Measurements from ENCODE around the gene DRC1. TPM values are rescaled to one million over a fixed set of nuclear protein-coding genes. Genes with fewer than 3 reads are reported as not detected.

DRC1 gene
- total and polyA plus RNA-seq, 2 of the 13 experiments (the other 11 are each of a cell fraction or from before 2014, with no cell fraction given) = 0.07 TPM; not detected in 1

- TF ChIP-seq, protein P1, sequence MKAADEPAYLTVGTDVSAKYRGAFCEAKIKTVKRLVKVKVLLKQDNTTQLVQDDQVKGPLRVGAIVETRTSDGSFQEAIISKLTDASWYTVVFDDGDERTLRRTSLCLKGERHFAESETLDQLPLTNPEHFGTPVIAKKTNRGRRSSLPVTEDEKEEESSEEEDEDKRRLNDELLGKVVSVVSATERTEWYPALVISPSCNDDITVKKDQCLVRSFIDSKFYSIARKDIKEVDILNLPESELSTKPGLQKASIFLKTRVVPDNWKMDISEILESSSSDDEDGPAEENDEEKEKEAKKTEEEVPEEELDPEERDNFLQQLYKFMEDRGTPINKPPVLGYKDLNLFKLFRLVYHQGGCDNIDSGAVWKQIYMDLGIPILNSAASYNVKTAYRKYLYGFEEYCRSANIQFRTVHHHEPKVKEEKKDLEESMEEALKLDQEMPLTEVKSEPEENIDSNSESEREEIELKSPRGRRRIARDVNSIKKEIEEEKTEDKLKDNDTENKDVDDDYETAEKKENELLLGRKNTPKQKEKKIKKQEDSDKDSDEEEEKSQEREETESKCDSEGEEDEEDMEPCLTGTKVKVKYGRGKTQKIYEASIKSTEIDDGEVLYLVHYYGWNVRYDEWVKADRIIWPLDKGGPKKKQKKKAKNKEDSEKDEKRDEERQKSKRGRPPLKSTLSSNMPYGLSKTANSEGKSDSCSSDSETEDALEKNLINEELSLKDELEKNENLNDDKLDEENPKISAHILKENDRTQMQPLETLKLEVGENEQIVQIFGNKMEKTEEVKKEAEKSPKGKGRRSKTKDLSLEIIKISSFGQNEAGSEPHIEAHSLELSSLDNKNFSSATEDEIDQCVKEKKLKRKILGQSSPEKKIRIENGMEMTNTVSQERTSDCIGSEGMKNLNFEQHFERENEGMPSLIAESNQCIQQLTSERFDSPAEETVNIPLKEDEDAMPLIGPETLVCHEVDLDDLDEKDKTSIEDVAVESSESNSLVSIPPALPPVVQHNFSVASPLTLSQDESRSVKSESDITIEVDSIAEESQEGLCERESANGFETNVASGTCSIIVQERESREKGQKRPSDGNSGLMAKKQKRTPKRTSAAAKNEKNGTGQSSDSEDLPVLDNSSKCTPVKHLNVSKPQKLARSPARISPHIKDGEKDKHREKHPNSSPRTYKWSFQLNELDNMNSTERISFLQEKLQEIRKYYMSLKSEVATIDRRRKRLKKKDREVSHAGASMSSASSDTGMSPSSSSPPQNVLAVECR (CRISPR knock-in tag; IDR thresholded peaks at IDR 0.05; ENCODE audit: borderline replicate concordance) = no peak
- no peak for TF ChIP-seq ZNF577 (CRISPR knock-in tag; IDR thresholded peaks at IDR 0.05; ENCODE audit: borderline replicate concordance, low read depth)
- TF ChIP-seq SAFB2 (CRISPR knock-in tag; IDR thresholded peaks at IDR 0.05; ENCODE audit: borderline replicate concordance, low read depth) = no peak
- TF ChIP-seq, protein P2, sequence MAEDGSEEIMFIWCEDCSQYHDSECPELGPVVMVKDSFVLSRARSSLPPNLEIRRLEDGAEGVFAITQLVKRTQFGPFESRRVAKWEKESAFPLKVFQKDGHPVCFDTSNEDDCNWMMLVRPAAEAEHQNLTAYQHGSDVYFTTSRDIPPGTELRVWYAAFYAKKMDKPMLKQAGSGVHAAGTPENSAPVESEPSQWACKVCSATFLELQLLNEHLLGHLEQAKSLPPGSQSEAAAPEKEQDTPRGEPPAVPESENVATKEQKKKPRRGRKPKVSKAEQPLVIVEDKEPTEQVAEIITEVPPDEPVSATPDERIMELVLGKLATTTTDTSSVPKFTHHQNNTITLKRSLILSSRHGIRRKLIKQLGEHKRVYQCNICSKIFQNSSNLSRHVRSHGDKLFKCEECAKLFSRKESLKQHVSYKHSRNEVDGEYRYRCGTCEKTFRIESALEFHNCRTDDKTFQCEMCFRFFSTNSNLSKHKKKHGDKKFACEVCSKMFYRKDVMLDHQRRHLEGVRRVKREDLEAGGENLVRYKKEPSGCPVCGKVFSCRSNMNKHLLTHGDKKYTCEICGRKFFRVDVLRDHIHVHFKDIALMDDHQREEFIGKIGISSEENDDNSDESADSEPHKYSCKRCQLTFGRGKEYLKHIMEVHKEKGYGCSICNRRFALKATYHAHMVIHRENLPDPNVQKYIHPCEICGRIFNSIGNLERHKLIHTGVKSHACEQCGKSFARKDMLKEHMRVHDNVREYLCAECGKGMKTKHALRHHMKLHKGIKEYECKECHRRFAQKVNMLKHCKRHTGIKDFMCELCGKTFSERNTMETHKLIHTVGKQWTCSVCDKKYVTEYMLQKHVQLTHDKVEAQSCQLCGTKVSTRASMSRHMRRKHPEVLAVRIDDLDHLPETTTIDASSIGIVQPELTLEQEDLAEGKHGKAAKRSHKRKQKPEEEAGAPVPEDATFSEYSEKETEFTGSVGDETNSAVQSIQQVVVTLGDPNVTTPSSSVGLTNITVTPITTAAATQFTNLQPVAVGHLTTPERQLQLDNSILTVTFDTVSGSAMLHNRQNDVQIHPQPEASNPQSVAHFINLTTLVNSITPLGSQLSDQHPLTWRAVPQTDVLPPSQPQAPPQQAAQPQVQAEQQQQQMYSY (CRISPR knock-in tag; IDR thresholded peaks at IDR 0.05) = no peak
- TF ChIP-seq MXI1 (IDR thresholded peaks at IDR 0.05; ENCODE audit: borderline replicate concordance, low read depth, low read length) = peak; percentile 48; the same call in 1 of the 3 replicates
- no peak; the same call in 1 of the 2 replicates for TF ChIP-seq ETV5 (CRISPR knock-in tag; IDR thresholded peaks at IDR 0.05; ENCODE audit: borderline replicate concordance)
- TF ChIP-seq EP300 (IDR thresholded peaks at IDR 0.05; ENCODE audit: low read depth in 2 of 2, low read length in 2 of 2) = peak; percentile 49 to 67; a peak in 2 of 4 replicates
- peak; percentile 54; the same call in 1 of the 2 replicates for TF ChIP-seq EP300 (CRISPR knock-in tag; IDR thresholded peaks at IDR 0.05; ENCODE audit: borderline replicate concordance)
- peak; percentile 39 for TF ChIP-seq POLR2AphosphoS5 (IDR thresholded peaks at IDR 0.05; ENCODE audit: low read depth, low read length)
- no peak for TF ChIP-seq PAF1 (CRISPR knock-in tag; IDR thresholded peaks at IDR 0.05)
- no peak for TF ChIP-seq ZNF3 (CRISPR knock-in tag; IDR thresholded peaks at IDR 0.05)
- no peak; the same call in 1 of the 2 replicates for TF ChIP-seq ZNF576 (CRISPR knock-in tag; IDR thresholded peaks at IDR 0.05)
- TF ChIP-seq NR2F6 (IDR thresholded peaks at IDR 0.05) = no peak; the same call in 1 of the 2 replicates
- TF ChIP-seq NR2F6 (CRISPR knock-in tag; IDR thresholded peaks at IDR 0.05) = peak; percentile 75
- TF ChIP-seq MAF1 (CRISPR knock-in tag; IDR thresholded peaks at IDR 0.05; ENCODE audit: borderline replicate concordance) = no peak
- TF ChIP-seq ATF2 (CRISPR knock-in tag; IDR thresholded peaks at IDR 0.05) = 0 out of 2 replicates have a peak, but pooled peaks have one; percentile 15
- peak; percentile 48; the same call in 1 of the 2 replicates for TF ChIP-seq ERF (CRISPR knock-in tag; IDR thresholded peaks at IDR 0.05)
- no peak for TF ChIP-seq HOXA9 (CRISPR knock-in tag; IDR thresholded peaks at IDR 0.05; ENCODE audit: borderline replicate concordance)
- 0 out of 2 replicates have a peak, but pooled peaks have one; percentile 30 for TF ChIP-seq ZNF124 (CRISPR knock-in tag; IDR thresholded peaks at IDR 0.05)
- TF ChIP-seq KAT7 (CRISPR knock-in tag; IDR thresholded peaks at IDR 0.05; ENCODE audit: borderline replicate concordance) = no peak
Measured at GRCh38 chr2:26456440-26457250, 54.9 kb downstream of the DRC1 start (continued).
